NT2/D1 (cell line): Measurements from ENCODE around the gene BRICD5.

Experiments used
- YY1 ChIP-seq: IDR thresholded peaks from 2 replicates; pipeline ENCODE4 v1.6.1; 2011; ENCODE audit not compliant: insufficient read length, insufficient read depth
- ZNF274 ChIP-seq: IDR thresholded peaks from 2 replicates; pipeline ENCODE4 v1.6.1; 2011; ENCODE audit warnings: mild to moderate bottlenecking, low read depth, low read length

DNA sequence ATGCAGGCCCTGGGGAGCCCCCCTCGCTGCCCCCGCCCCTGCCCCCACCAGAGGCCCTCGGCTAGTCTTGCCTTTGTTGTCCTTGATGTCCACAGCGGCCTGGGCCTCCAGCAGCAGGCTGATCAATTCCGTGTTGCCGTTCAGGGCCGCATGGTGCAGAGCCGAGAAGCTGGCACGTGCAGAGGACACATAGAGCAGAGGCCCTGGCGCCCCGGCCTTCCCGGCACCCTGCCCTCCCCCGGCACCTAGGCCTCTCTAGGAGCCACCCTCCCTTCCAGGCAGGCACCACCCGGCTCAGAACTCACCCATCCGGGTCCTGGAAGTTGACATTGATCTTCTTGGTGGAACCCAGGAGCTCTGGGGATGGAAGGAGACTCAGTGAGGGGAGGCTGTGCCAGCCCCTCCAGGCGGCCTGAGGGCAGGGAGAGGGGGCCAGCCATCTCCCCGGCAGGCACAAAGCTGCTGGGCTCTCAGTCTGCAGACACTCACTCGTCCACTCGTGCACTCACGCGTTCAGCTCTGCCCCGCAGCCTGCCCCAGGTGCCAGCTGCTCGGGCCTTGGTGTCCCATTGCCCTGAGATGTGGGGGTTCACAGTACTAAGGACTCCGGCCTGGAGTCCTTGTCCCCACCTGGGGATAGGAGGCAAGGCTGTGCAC, 20.5 kb downstream of the BRICD5 start:
- TF ChIP-seq YY1 = no peak
- TF ChIP-seq ZNF274 = no peak
